T-helper 2 cell (primary cell): ENCODE results near the gene WNT7B.

ENCODE experiments used
- DNase-seq, 5 experiments: peaks; one replicate each; pipeline versions ENCODE4 v3.0.0 to v3.0.0-alpha.2; 2012 to 2022

The WNT7B gene

DNA sequence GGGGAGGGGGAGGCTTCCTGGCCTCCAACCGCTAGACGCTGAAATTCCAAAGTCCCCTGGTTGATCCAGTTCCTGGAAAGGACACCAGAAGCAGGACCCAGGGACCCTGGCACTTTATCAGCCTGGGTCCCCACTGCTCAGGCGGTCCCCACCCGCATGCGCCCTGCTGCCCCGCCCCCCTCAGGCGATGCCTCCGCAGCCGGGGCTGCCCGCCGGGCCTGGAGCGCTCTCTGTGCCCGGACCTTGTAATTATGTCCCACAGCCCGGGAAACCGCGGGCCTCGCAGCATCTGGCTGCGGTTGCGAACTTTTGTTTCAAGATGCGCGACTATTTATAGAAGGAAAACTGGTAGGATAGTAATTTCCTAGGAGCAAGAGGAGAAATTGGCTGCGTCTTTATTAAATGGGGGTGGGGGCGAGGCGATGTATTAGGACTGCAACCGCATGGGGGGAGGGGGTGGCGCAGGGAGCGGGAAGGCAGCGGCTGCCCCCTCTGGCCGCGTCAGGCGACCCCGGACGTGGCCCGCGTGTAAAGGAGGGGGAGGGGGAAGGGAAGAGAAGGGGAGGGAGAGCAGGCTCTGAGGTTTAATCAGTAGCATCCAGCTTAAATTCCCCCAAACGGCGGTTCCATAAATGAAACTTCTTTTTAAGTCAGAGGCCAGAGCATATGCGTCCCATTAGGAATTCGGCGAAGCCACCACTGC, 6.1 kb downstream of the WNT7B start:
- no peak for DNase-seq

DNA sequence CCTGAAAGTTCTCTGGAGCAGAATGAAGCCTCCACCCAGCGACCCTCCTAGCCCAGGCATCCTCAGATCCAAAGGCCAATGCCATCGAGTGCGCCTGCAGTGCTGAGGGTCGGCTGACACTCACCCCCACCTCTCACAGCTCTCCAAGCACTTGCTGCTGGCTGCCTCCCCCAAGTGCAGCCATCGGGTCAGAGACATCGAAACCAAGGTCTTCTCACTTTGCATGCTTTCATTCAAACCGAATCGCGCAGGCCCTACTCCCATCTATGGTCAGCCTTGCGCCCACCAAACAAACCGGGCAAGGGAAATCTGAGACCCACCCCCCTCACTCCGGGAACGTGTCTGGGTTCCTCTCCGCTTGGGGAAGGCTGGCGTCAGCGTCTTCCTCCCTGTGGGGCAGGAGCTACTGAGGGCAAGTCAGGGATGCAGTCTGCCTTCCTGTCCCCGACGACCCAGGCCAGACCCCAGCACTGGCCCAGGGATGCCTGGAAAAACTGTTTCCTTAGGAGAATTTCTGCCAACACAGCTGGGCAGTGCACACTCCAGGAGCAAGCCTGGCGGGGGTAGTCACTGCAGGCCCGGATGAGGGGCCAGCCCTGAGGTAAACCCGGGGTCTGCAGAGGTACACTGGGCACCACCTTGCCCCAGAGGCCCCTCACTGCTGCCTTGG, 7.0 kb downstream of the WNT7B start:
- no peak for DNase-seq

DNA sequence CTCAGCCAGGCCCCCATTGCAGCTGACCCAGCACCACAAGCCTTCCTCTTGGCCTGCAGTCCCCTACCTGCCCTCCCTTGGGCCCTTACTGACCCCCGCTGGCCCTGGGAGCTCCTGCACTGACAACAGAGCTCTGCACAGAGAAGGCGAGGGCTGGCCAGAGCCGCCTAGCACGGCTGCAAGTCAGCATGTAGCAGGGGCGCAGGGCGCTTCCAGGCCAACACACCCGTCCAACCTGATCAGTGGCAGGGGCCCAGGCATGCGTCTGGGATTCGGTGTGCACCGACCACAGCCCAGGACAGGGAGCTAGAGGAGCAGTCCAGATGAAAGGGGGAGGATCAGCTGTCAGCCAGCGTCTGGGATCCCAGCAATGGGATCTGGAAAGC, 7.6 kb downstream of the WNT7B start:
- no peak for DNase-seq

DNA sequence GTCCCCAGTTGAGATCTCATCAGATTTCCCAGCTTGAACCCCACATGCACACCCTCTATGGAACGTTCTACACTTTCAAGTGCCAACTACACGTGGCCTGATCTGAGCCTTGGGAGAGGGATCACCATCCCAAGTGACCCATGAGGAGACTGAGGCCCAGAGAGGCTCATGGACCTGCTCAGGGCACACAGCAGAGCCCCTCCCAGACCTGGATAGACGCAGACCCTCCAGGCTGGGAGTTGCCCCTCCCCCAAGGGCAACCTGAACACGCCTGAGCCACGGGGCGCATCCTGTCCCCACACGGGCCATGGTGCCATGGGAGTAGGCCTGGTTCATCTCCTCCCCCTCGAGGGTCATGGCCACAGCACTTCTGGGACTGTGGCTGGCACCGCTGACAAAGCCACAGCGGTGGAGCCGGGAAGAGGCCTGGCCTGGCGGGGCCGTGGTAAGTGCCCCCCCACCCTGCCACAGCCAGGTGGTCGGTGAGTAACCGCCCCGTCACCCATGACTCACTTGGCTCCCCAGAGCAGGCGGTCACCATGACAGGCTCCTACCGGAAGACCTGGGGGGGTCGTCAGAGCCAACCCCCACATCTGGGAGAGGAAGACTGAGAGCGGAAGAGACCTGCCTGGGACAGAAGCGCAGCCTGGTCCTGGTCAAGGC, 8.1 kb downstream of the WNT7B start:
- no peak for DNase-seq

DNA sequence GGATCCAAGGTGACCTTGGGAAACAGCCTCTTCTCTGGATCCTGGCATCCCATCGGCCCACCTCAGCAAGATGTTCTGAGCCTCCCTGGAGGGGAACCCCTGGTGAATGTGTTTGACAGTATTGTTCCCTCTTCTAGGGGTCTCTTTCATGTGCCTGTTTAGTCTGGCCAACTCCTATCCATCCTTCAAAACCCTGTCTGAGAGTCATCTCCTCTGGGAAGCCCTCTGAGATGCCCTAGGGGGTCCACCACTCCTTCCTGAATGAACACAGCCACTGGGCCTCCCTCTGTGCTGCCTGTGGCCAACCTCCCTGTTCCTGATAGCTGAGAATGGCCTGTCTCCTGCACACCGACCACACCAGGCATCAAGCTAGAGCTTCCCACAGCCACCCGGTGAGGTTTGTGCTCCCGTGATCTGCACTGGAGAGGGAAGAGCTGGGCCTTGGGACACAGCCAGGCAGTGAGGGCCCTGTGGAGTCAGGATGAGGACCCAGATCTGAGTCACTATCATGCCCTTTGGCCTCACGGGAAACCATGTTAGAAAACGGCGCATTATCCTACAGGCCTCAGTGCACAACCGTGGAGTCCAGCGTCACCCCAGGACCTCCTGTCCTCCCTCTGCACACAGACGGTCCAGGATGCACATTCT, 8.8 kb downstream of the WNT7B start:
- DNase-seq: no peak

DNA sequence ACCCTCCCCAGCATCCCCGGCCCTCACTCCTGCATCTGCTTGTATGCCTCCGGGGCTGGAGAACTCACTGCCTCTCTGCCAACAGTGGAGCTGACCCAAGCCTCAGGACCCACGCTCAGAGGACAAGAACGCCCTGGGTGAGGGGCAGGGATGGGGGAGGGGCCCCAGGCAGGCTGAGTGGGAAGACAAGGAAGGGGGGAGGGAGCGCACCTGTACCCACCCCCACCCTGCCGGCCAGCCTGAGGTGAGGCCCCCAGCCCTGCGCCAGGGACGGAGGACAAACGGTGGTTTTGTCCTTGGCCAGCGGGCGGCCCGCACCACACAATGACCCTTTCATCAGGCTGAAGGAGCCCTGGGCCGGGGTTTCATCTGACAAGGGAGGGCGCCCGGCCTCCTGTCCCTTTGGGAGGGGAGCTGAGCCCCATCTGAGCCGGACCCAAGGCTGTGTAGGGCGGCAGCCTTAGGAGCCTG, 10.0 kb downstream of the WNT7B start:
- DNase-seq: no peak

DNA sequence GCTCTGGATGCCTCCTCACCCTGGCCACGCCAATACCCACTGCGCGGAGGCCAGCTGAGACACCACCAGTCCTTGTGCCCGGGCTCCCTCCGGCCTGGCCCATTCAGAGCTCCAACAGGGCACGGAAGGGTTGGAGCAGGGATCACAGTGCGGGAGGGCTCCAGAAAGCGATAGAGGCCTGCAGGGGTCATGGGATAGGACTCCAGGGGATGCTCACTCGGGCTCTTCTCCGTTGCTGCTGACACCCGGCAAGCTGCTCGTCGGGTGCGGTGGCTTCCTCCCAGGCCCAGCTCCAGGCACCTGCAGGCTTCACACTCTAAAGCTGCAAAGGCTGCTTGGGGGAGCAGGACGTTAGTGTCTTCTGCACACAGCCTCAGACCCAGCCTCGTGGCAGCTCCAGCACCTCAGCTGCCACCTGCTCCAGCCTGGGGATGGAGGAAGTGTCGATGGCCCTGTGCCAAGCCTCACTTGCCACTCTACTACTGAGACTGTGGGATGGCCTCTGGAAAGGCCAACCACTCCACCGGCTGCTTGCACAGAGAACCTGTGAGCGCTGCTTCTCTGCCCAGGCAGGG, 10.6 kb downstream of the WNT7B start:
- DNase-seq: no peak

DNA sequence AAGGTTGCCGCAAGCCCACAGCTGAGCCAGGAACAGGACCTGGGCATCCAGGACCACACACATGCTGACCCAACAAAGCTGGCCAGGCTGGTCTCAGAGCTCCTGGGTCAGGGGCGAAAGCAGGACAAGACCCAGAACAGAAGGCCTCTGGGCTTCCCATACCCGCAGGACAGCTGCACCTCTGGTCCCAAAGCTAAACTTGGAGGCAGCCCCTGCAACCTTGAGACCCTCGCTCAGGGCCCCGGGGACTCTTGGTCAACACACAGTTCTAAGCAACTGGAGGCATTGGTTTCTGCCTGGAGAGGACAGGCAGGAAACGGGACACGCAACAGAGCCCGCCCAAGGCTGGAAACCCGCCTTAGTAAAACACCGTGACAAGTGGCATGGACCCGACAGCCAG, 11.4 kb downstream of the WNT7B start:
- DNase-seq: no peak

DNA sequence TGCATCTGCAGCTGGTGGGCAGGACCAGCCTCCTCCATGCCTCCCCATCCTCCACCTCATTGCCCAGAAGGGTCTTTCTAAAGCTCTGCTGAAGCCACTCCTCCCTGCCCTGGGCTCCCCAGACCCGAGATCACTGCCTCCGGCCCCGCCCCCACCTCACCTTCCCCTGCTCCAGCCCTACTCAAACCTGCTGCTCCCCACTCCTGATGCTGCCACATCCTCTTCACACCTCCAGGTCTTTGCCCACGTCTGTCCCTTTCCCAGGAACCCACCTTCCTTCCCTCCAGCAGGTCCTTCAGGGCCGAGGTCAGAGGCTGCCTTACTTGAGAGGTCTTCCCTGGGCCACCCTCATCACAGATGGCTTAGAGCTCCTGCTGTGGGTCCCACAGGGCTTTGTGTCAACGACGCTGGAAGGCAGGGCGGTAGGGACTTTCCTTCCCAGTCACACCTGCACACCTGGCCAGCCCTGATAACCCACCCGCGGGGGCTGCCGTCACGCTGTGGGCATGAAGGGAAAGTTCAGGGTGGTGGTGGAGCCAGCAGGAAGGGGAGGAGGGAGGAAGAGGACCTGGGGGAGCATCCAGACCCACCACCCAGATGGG, 11.9 kb downstream of the WNT7B start:
- DNase-seq: no peak

DNA sequence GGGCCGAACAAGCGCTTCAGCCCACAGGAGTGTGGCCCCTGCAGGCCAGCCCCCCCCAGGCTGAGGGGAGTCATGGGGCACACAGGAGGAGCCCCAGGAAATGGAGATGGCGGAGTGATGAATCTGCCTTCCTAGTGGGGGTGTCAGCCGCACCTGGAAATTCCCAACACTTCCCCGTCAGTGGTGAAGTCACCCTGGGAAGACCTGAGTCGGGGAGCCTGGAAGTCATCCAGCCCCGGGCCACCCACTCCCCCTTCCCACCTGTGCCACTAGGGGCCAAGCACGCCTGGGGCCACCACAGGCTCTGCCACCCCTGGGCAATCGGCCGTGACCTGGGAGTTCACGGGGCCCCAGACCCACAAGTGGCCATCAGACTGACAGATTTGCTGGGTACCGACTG, 12.6 kb downstream of the WNT7B start:
- no peak for DNase-seq

DNA sequence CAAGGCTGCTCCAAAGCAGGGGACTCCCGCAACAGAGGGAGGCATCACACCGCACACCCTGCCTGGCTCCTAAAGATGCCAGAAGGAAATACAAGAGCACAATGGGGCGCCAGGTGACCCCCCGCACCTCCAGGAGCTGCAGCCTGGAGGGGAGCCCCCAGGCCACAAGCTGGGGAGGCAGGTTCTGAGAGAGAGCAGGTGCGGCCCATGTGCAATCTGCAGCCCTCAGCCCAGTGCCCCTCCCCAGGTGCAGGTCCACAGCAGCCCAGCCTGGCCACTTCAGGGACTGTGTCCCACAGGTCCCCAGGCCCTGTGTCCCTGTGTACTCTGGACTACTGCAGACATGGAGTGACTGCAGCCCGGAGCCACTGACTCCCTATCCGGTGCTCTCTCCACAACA, 13.1 kb downstream of the WNT7B start:
- no peak for DNase-seq

DNA sequence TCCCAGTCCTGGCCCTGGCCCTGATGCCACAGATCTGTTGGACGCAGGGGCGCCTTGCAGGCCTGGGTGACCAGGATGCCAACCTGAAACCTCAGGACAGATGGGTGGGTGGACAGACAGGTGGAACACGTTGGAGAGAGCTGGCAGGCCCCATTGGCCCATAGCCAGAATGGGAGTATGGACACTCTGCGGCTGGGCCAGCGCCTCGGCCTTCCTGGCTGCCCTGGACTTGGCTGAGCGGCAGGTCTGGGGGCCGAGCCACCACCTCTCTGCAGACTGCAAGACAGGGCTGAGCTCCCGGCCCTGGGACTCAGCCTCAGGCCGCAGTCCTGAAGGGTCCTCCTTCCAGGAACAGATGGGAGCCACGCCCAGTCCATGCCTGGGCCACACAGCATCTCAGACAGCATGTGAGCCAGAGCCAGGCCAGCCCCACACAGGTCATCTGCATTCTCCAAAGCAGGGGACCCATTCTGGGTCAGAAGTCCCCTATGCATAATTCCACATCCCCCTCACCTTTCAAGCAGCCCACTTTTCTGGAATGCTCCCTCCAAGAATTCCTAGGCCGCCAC, 14.1 kb downstream of the WNT7B start:
- no peak for DNase-seq

DNA sequence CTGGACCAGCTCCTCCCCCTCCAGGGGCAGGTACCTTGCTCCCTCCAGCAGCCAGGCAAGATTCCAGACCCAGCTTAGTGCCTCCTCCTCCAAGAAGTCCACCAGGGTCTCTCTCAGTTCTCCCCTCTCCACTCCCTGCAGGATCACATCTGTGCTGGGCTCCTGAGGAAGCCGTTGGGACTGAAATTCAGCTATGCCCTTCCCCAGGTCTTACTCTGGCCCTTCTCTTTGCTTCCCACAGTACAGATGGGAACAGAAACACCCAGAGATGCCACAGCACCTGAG, 14.6 kb downstream of the WNT7B start:
- DNase-seq: no peak

DNA sequence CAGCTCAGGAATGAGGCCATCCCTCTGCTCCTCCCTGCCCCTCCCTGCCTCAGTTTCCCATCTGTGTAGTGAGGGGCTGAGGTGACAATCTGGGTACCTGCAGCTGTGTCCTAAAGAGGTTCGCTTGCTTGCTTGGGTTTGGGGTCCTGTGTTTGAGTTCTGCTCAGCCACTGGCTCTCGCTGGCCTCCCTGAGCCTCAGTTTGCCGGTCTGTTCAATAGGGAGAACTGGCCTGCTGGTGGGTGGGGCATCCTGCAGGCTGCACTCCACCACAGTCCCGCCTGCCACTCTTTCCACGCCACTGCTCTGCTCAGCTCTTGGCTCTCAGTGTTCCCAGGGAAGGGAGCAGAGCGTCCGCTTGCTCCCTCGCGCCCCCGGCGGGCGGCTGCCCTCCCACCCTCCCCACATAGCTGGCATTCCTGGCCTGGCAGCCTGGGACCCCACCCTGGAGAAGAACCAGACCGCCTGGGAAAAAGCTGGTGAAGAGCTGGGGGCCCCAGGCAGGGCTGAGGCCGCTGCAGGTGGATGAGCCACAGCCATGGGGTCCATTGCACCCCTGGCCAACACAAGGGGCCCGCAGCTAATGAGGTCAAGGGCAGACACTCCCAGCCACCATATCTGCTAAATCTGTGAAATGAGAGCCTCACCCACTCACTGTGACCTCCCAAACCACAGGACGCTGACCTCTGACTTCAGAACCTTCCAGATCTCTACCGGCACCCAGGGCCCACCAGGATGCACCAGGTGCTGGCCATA, 15.1 kb downstream of the WNT7B start:
- DNase-seq: no peak

DNA sequence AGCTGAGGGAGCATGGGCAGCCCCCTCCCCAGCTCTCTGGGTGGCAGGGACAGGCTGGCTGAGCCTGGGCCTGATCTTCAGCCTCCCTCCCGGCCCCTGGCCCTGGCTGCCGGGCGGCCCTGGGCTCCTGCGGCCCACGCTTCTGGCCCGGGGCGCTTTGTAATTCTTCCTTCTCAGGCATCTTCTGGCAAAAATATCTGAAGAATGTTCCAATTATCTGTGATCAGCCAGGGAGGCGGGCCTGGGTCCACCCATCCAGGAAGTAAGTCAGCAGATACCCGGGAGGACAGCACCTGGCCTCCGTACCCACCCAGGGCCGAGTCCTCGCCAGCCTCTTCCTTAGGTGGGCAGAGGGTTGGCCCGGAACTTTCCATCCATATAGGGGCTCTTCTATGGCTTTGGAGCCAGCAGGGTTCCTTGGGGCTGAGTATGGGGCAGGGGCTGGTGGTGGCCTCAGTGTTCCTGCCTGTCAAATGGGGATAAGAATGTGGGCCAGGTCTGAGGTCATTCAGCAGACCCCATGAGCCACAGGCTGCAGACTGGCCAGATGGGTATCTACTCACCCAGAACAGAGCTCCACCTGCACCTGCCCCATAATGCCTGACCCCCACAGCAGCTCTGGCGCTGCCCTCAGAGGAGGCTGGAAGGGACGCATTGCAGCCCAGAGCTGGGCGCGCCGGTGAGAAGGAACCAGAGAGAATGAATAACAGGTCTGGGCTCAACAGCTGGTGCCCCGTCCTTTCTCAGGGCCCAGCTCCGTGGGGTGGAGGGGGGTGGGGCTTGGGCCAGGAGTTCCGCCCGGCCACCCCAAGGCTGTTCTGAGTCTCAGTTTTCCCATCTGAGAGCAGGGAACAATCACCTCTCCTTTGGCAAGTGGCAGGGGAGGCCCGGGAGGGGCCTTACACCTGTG, 16.2 kb downstream of the WNT7B start:
- no peak for DNase-seq

DNA sequence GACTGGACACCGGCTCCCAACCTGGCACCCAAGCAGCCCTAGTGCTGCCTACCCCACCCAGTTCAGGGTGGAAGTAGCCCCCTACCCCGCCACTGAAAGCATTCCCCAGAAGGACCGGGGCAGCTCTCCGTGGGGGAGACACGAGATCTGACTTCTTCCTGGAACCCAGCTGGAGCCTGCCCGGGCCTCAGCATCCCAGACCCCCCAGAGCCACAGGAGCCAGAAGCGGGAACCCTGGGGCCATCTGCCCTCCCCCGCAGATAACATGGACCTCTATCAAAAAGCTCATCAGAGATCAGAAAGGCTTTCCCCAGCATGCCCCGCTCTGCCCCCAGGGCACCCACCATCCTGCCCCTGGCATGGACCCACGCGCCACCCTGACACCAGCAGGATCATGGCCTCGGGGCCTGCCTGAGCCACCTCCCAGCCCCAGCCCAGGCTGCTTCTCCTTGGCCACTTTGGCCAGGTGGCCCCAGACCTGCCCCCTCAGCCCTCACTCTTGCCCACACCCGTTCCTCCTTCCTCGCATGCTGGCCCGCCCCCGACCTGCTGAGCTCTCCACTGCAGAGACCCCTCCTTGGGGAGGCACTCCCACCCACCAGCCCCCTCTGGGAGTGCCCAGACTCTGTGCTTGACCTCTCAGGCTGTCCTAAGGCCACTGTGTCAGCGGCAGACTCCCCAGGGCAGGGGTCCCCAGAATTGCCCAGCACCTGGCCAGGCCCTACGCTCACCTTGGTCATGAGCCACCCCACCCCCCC, 17.1 kb downstream of the WNT7B start:
- DNase-seq: no peak

DNA sequence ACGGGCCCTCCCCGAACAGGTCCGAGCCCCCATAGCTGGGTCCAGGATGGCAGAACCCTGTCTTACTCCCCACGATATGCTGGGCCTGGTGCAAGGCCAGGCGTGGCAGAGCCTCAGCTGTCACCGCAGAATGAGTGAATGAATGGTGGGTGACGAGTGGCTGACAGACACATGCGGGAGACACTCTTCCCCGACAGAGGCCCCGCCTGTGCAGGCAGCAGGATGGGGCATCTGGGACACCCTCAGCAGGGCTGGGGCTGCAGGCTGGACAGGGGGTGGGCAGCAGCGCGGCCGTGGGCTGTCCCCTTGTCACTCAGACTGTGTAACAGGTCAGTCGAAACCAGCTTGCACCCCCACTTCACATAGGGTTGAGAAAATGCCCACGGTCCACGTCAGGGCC, 18.0 kb downstream of the WNT7B start:
- no peak for DNase-seq

DNA sequence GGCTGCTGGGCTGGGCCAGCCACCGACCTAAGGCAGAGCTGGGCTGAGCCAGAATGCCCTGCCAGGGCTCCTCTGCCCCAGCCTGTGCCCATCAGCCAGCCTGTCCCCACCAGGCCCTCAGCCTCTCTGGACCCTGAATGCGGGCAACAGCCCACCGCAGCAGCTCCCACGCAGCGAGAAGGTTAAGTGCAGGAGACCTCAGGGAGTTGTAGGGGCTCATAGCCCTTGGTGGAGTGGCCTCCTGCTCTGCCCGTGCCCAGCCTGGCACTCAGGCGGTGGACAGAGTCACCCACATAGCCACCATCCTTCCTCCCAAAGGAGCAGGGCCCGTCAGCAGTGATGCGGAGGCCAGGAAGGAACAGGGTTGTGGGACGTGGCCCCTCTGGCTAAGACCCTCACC, 19.1 kb downstream of the WNT7B start:
- DNase-seq: no peak

DNA sequence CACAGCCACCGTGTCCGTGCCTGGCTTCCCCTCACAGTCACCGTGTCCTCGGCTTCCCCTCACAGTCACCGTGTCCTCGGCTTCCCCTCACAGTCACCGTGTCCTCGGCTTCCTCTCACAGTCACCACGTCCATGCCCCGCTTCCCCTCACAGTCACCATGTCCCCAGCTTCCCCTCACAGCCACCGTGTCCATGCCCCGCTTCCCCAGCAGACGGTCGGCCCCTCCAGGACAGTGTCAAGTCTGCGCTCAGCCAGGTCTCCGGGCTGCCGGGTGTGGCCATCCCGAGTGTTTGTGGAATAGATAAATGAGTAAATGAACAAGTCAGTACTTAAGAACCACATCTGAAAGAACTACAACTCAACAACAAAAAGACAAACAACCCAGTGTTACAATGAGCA, 23.8 kb downstream of the WNT7B start:
- DNase-seq: no peak

DNA sequence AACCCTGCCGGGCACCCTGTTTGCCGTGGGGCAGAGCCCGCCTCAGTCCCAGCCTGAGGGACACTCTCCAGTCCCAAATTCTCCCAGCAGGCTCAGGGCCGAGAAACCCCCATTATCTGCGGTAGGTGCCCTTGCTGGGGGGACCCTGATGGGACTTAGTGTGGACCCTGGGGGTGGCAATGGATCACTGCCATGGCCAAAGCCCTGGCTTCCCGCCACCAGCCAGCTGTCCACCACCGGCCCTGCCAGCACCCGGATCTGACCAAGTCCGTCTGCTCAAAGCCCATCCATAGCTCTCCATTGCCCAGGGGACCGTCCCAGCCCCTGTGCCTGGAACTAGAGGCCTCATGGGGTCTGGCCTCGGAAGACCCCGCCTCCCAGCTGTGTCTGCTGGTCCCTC, 24.4 kb downstream of the WNT7B start:
- no peak for DNase-seq
